Measurements from ENCODE around the gene SUMO3. TPM values are rescaled to one million over a fixed set of nuclear protein-coding genes. Genes with fewer than 3 reads are reported as not detected.

Gene SUMO3
- total and polyA plus RNA-seq, 2 donors (not counting 3 experiments of a cell fraction or from before 2014, with no cell fraction given), result 102 to 123 TPM

DNA sequence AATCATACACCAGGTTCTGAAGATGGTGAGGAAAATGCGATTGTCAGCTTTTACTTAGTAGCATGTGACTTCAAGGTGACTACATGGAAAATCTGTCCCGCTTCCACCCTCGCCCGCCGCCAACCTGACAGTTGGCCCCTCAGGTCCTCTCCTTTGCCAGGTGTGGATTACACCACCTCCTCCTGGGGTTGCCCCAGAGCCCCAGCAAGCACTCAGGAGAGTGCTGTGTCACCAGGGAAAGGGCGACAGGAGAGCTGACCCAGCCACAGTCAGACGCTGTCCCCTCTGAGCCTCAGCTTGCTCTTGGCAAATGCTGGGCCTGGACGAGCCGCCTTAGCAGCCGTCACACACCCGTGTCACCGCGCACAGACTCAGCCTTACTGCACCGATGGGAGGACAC is 37.7 kb upstream of the SUMO3 start:
- H3K27me3 ChIP-seq (ENCODE audit: control insufficient read depth in 2 of 2, insufficient read depth in 2 of 2, low read length in 2 of 2), result no peaks in the 10 kb centered on the region
- H2AFZ ChIP-seq (ENCODE audit: low read depth, low read length), result no peak overlapping the region
- dilution Hi-C loops (cut with MboI; ENCODE audit: extremely low pct_ligation_motif_present, low sequenced_read_pairs) (no loop called here), intact Hi-C loops (cut with micrococcal nuclease) (no loop called here)
- no peak for TF ChIP-seq FOS (IDR thresholded peaks at IDR 0.05; ENCODE audit: borderline replicate concordance, insufficient read depth, low read length)
- TF ChIP-seq, protein P1, sequence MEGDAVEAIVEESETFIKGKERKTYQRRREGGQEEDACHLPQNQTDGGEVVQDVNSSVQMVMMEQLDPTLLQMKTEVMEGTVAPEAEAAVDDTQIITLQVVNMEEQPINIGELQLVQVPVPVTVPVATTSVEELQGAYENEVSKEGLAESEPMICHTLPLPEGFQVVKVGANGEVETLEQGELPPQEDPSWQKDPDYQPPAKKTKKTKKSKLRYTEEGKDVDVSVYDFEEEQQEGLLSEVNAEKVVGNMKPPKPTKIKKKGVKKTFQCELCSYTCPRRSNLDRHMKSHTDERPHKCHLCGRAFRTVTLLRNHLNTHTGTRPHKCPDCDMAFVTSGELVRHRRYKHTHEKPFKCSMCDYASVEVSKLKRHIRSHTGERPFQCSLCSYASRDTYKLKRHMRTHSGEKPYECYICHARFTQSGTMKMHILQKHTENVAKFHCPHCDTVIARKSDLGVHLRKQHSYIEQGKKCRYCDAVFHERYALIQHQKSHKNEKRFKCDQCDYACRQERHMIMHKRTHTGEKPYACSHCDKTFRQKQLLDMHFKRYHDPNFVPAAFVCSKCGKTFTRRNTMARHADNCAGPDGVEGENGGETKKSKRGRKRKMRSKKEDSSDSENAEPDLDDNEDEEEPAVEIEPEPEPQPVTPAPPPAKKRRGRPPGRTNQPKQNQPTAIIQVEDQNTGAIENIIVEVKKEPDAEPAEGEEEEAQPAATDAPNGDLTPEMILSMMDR (IDR thresholded peaks at IDR 0.05; ENCODE audit: extremely low read depth in 1 of 2, insufficient read depth in 1 of 2, low read depth in 1 of 2, low read length in 2 of 2), result no peak
- TF ChIP-seq MYC (IDR thresholded peaks at IDR 0.05; ENCODE audit: low read depth, low read length), result no peak
- H3K9me3 ChIP-seq (replicated peaks; ENCODE audit: control insufficient read depth, insufficient read depth, low read length), result no peaks in the 10 kb centered on the region
- BruUV-seq (replicated peaks), result no TSS peak
- FAIRE-seq (no peak), DNase-seq (ENCODE audit: low read depth, low spot score) (no peak)
- H4K20me1 ChIP-seq (replicated peaks; ENCODE audit: control insufficient read depth, extremely low read depth, insufficient read depth, low read length), result peaks cover 11% of the 10 kb centered on the region
- H3K9me1 ChIP-seq (replicated peaks; ENCODE audit: control insufficient read depth, extremely low read depth, insufficient read depth, low read length), result no peaks in the 10 kb centered on the region
- POLR2A ChIA-PET, result no interaction called here
- peaks cover 38 to 64% of the 10 kb centered on the region in 2 experiments for H3K36me3 ChIP-seq (ENCODE audit: control insufficient read depth in 2 of 2, extremely low read depth in 1 of 2, insufficient read depth in 2 of 2, low read length in 2 of 2)
- H3K4me2 ChIP-seq (ENCODE audit: insufficient read depth, low read length), result no peak overlapping the region
- peaks cover 81% of the 10 kb centered on the region for H3K79me2 ChIP-seq (ENCODE audit: control insufficient read depth, insufficient read depth, low read length)
- no peaks in the 10 kb centered on the region for H3K4me1 ChIP-seq (ENCODE audit: control insufficient read depth, extremely low read depth, insufficient read depth, low read length)
- no peak overlapping the region for H3K4me3 ChIP-seq (replicated peaks in 1 of 3; ENCODE audit: insufficient read depth in 1 of 3, low read depth in 1 of 3, low read length in 3 of 3)
- no peak overlapping the region for H3K27ac ChIP-seq (ENCODE audit: insufficient read depth, low read depth, low read length)
- H3K9ac ChIP-seq (replicated peaks; ENCODE audit: extremely low read depth, insufficient read depth, low read length), result no peak overlapping the region
- CTCF ChIA-PET, result no interaction called here

DNA sequence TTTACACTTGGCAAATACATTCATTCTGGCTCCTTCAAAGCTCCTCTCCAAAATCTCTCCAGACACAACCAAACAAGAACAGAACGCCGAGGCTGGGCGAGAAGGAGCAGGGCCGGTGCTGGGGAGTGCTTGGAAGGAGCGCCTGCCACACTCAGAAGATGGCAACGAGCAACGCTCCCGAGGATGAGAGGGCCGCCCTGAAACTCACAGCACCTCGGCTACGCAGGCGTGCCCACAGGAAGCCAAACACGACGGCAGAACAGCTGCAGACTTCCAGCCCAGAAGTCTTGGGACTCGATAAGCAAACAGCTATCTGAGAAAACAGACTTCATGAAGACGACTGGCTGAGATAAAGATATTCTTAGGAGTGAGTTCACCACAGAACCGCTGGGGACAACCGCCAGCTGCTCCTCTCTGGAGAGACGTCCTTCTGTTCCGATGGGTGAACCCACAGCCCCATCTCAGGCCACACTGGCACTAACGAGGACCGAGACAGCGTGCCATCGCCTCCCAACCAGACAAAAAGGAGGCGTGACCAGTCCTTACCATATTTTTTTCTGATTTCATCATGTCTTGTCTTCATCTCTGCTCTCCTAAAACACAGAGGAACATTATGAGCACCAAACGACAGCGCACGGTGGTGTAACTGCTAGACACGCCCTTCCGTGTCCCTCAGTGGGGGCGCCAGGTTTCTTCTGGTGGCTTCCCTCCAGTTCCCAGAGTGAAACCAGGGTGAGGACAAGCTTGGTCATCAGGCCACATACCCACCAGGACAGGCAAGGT is 37.0 kb upstream of the SUMO3 start:
- H3K27ac ChIP-seq (ENCODE audit: insufficient read depth, low read depth, low read length), result no peak overlapping the region
- H3K9me3 ChIP-seq (replicated peaks; ENCODE audit: control insufficient read depth, insufficient read depth, low read length), result no peaks in the 10 kb centered on the region
- ChIA-PET POLR2A (no interaction called here), CTCF (no interaction called here)
- intact Hi-C loops (cut with micrococcal nuclease) (no loop called here), dilution Hi-C loops (cut with MboI; ENCODE audit: extremely low pct_ligation_motif_present, low sequenced_read_pairs) (no loop called here)
- peaks cover 74% of the 10 kb centered on the region for H3K79me2 ChIP-seq (ENCODE audit: control insufficient read depth, insufficient read depth, low read length)
- H3K4me2 ChIP-seq (ENCODE audit: insufficient read depth, low read length), result no peak overlapping the region
- peaks cover 7% of the 10 kb centered on the region for H4K20me1 ChIP-seq (replicated peaks; ENCODE audit: control insufficient read depth, extremely low read depth, insufficient read depth, low read length)
- FAIRE-seq (peak; percentile 8), DNase-seq (ENCODE audit: low read depth, low spot score) (no peak)
- H3K4me3 ChIP-seq (replicated peaks in 1 of 3; ENCODE audit: insufficient read depth in 1 of 3, low read depth in 1 of 3, low read length in 3 of 3), result no peak overlapping the region
- BruUV-seq (replicated peaks), result no TSS peak
- no peak overlapping the region for H2AFZ ChIP-seq (ENCODE audit: low read depth, low read length)
- no peaks in the 10 kb centered on the region for H3K4me1 ChIP-seq (ENCODE audit: control insufficient read depth, extremely low read depth, insufficient read depth, low read length)
- no peaks in the 10 kb centered on the region for H3K27me3 ChIP-seq (ENCODE audit: control insufficient read depth in 2 of 2, insufficient read depth in 2 of 2, low read length in 2 of 2)
- no peak overlapping the region for H3K9ac ChIP-seq (replicated peaks; ENCODE audit: extremely low read depth, insufficient read depth, low read length)
- H3K9me1 ChIP-seq (replicated peaks; ENCODE audit: control insufficient read depth, extremely low read depth, insufficient read depth, low read length), result no peaks in the 10 kb centered on the region
- H3K36me3 ChIP-seq (ENCODE audit: control insufficient read depth in 2 of 2, extremely low read depth in 1 of 2, insufficient read depth in 2 of 2, low read length in 2 of 2), result peaks cover 42 to 68% of the 10 kb centered on the region in 2 experiments
- TF ChIP-seq MAX (IDR thresholded peaks at IDR 0.05; ENCODE audit: insufficient read depth, insufficient read length) (no peak), MYC (IDR thresholded peaks at IDR 0.05; ENCODE audit: low read depth, low read length) (no peak), POLR2A (IDR thresholded peaks at IDR 0.05; ENCODE audit: low read depth, low read length) (no peak), EZH2 (IDR thresholded peaks at IDR 0.05; ENCODE audit: borderline replicate concordance, low read depth, low read length, severe bottlenecking) (no peak), FOS (IDR thresholded peaks at IDR 0.05; ENCODE audit: borderline replicate concordance, insufficient read depth, low read length) (no peak)

All from endothelial cell of umbilical vein (primary cell).